Natural killer cell (primary cell): ENCODE results near the gene HOXB1. TPM values are rescaled to one million over a fixed set of nuclear protein-coding genes. Genes with fewer than 3 reads are reported as not detected.

ENCODE experiments used
- ATAC-seq, 3 donors: fragments of 150-1000 bp in 2 of 3; fragments of 200-7000 bp in 1 of 3; cut with Tn5 transposase; 1 replicate in 1 of 3; 2 replicates in 2 of 3; pipeline ENCODE4 v1.10.0; 2021; ENCODE audit warnings: mild to moderate bottlenecking in 2 of 3, moderate library complexity in 2 of 3
- DNase-seq, 2 donors: peaks; one replicate each; pipeline versions ENCODE4 v3.0.0 to v3.0.0-alpha.2; 2013 to 2021; ENCODE audit warnings: mixed read lengths in 1 of 2
- H3K27ac ChIP-seq: one replicate; pipeline ENCODE4 v1.5.1; 2013; ENCODE audit warnings: mild to moderate bottlenecking, low read length
- H3K27me3 ChIP-seq: one replicate; pipeline ENCODE4 v1.6.1; 2013; ENCODE audit warnings: low read length; ENCODE audit not compliant: control insufficient read depth, insufficient read depth
- H3K36me3 ChIP-seq: one replicate; pipeline ENCODE4 v1.6.1; 2013; ENCODE audit warnings: low read length; ENCODE audit not compliant: control insufficient read depth, insufficient read depth
- H3K4me1 ChIP-seq: one replicate; pipeline ENCODE4 v1.6.1; 2013; ENCODE audit warnings: low read length; ENCODE audit not compliant: control insufficient read depth, insufficient read depth
- H3K4me3 ChIP-seq: one replicate; pipeline ENCODE4 v1.5.1; 2013; ENCODE audit warnings: low read length
- H3K9me3 ChIP-seq: one replicate; pipeline ENCODE4 v1.6.1; 2013; ENCODE audit warnings: low read length; ENCODE audit not compliant: control insufficient read depth, insufficient read depth
- H3K27ac Mint-ChIP-seq, 2 donors: one replicate each; pipeline ENCODE4 v1.8.0; 2022; ENCODE audit warnings: mild to moderate bottlenecking in 2 of 2, mixed read lengths in 2 of 2, moderate library complexity in 1 of 2
- H3K27me3 Mint-ChIP-seq, 2 donors: one replicate each; pipeline ENCODE4 v1.8.0; 2022; ENCODE audit warnings: low read depth in 2 of 2, mixed read lengths in 2 of 2
- H3K36me3 Mint-ChIP-seq: one replicate; pipeline ENCODE4 v1.8.0; 2022; ENCODE audit warnings: mixed read lengths
- H3K4me1 Mint-ChIP-seq, 2 donors: one replicate each; pipeline ENCODE4 v1.8.0; 2022; ENCODE audit warnings: mixed read lengths in 2 of 2
- H3K4me3 Mint-ChIP-seq: one replicate; pipeline ENCODE4 v1.8.0; 2022; ENCODE audit warnings: mild to moderate bottlenecking, moderate library complexity, mixed read lengths
- H3K9me3 Mint-ChIP-seq, 2 donors: one replicate each; pipeline ENCODE4 v1.8.0; 2022; ENCODE audit warnings: mixed read lengths in 2 of 2
- WGBS: methylation state at CpG from one replicate; pipeline ENCODE4 v1.1.7; 2013; ENCODE audit warnings: missing lambda C conversion rate; ENCODE audit not compliant: insufficient coverage; 5-methylcytosine and 5-hydroxymethylcytosine counted together
- intact Hi-C: fragments of 100-400 bp; cut with micrococcal nuclease; formaldehyde crosslinking; loops from one replicate; pipeline ENCODE4 v1.14.2; 2022
- total RNA-seq, 4 donors: library from RNA; stranded (reverse); fragments of 120-200 nt in 1 of 4; gene quantifications; one replicate each; pipeline versions ENCODE4 v1.2.3 to v1.2.4, GENCODE V29; 2013 to 2022
- TF ChIP-seq, protein P1 (sequence below): fragments of 200-600 bp; IDR thresholded peaks from one replicate; pipeline ENCODE4 v1.8.0; 2022; ENCODE audit warnings: antibody characterized with exemption

HOXB1 gene
- total RNA-seq, 3 donors from 2014 or later (not counting 1 experiment from before 2014, with no cell fraction given): not detected

DNA sequence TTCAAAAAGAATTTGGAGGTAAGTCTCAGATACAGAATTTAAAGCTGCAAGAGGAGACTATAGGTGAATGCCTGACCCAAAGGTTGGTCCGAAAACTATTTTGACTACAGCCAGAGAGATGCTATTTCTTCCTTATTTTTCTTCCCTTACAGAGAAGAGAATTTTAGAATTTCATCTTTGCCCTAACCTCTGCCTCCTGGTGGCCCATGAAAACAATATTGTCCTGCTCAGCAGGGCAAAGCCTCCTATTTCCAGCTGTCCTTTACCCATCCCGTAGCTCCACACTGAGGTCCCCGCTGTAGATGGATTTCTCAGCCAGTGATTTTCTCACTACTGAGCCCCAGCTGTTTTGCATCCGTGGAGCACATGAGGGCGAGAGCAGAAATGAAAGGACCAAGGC, 24.6 kb downstream of the HOXB1 start:
- DNase-seq (no peak), ATAC-seq (peak in 1 of 3 donors; percentile 9)
- Mint-ChIP-seq H3K27me3 (peaks cover 0 to 6% of the 10 kb centered on the region in 2 donors), H3K27ac (peak overlapping the region; percentile 72 to 80), H3K36me3 (no peaks in the 10 kb centered on the region), H3K4me3 (no peak overlapping the region), H3K9me3 (no peaks in the 10 kb centered on the region), H3K4me1 (peaks cover 19 to 21% of the 10 kb centered on the region in 2 donors)
- H3K4me1 ChIP-seq: peaks cover 4% of the 10 kb centered on the region
- no peaks in the 10 kb centered on the region for H3K36me3 ChIP-seq
- no peaks in the 10 kb centered on the region for H3K9me3 ChIP-seq
- TF ChIP-seq, protein P1, sequence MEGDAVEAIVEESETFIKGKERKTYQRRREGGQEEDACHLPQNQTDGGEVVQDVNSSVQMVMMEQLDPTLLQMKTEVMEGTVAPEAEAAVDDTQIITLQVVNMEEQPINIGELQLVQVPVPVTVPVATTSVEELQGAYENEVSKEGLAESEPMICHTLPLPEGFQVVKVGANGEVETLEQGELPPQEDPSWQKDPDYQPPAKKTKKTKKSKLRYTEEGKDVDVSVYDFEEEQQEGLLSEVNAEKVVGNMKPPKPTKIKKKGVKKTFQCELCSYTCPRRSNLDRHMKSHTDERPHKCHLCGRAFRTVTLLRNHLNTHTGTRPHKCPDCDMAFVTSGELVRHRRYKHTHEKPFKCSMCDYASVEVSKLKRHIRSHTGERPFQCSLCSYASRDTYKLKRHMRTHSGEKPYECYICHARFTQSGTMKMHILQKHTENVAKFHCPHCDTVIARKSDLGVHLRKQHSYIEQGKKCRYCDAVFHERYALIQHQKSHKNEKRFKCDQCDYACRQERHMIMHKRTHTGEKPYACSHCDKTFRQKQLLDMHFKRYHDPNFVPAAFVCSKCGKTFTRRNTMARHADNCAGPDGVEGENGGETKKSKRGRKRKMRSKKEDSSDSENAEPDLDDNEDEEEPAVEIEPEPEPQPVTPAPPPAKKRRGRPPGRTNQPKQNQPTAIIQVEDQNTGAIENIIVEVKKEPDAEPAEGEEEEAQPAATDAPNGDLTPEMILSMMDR: no peak
- 94% methylated on average over 5 of the region's 5 CpGs for WGBS
- intact Hi-C loops: no loop called here
- no peaks in the 10 kb centered on the region for H3K27me3 ChIP-seq
- no peak overlapping the region for H3K4me3 ChIP-seq
- H3K27ac ChIP-seq: peak overlapping the region; percentile 4

DNA sequence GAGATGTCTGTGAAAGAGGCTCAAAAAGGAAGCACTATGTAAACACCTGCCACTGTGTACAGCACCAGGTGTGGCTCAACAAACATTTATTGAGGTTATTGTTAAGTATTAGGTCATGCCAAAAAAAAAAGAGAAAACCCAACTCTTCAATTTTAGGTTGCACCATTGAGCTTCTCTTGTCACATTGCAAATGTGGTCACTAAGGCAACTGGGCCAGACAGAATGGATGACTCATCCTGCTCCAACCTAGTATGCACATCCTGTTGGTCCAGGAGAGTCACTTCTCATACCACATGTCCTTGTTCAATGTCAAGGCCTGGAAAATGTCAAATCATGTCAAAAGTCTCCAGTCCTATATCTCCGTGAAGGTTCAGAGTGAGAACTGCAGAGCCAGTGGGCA, 25.0 kb downstream of the HOXB1 start:
- TF ChIP-seq, protein P1: no peak
- Mint-ChIP-seq H3K4me1 (peaks cover 16 to 18% of the 10 kb centered on the region in 2 donors), H3K36me3 (no peaks in the 10 kb centered on the region), H3K4me3 (no peak overlapping the region), H3K27me3 (peaks cover 0 to 6% of the 10 kb centered on the region in 2 donors), H3K9me3 (no peaks in the 10 kb centered on the region), H3K27ac (peak overlapping the region; percentile 72 to 80)
- Histone ChIP-seq H3K27ac (peak overlapping the region; percentile 69), H3K9me3 (no peaks in the 10 kb centered on the region), H3K4me1 (peaks cover 4% of the 10 kb centered on the region), H3K36me3 (no peaks in the 10 kb centered on the region), H3K4me3 (no peak overlapping the region), H3K27me3 (no peaks in the 10 kb centered on the region)
- DNase-seq (peak; percentile 35 to 76), ATAC-seq (peak; percentile 90 to 98 (median 94))
- WGBS: 60% methylated on average over 1 of the region's 1 CpG
- intact Hi-C loops: no loop called here

DNA sequence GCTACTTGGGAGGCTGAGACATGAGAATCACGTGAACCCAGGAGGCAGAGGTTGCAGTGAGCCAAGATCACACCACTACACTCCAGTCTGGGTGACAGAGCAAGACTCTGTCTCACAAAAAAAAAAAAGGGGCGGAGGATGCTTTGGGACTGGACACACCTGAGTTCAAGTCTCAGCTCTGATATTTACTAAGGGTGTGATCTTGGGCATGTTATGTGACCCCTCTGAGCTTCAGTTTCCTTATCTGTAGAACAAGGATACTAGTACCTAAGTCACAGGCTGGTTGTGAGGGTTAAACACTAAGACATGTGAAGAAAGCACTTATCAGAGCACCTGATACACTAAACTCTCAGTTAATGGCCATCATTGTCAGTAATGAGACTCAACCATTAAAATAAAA, 25.9 kb downstream of the HOXB1 start:
- Histone ChIP-seq H3K36me3 (no peaks in the 10 kb centered on the region), H3K27me3 (no peaks in the 10 kb centered on the region), H3K9me3 (no peaks in the 10 kb centered on the region), H3K27ac (no peak overlapping the region), H3K4me3 (no peak overlapping the region), H3K4me1 (peaks cover 4% of the 10 kb centered on the region)
- DNase-seq: no peak
- H3K9me3 Mint-ChIP-seq: no peaks in the 10 kb centered on the region
- no peaks in the 10 kb centered on the region for H3K36me3 Mint-ChIP-seq
- peaks cover 13 to 14% of the 10 kb centered on the region in 2 donors for H3K4me1 Mint-ChIP-seq
- WGBS: 93% methylated on average over 2 of the region's 2 CpGs
- no peak for ATAC-seq
- TF ChIP-seq, protein P1: no peak
- peaks cover 0 to 6% of the 10 kb centered on the region in 2 donors for H3K27me3 Mint-ChIP-seq
- no peak overlapping the region for H3K4me3 Mint-ChIP-seq
- H3K27ac Mint-ChIP-seq: peak overlapping the region in 1 of 2 donors; percentile 80
- intact Hi-C loops: no loop called here

DNA sequence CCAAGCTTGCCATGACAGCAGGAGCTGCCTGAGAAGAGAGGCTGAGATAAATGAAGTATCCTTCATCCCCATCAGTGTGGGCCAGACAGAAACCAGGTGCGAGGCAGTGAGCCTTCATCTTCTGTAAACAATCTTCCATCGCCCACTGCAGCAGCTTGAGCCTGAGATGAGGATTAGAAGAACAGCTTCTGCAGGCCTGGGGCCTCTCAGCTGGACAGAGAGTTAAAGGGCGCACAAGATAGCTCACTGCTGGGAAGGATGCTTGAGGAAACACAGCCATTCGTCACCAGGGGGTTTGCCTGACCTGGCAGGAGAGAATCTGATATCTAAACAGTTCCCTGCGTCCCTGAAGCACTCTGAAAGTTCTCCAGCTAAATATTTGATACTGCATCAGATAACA, 27.1 kb downstream of the HOXB1 start:
- Mint-ChIP-seq H3K36me3 (no peaks in the 10 kb centered on the region), H3K9me3 (no peaks in the 10 kb centered on the region), H3K27ac (peak overlapping the region in 1 of 2 donors; percentile 68), H3K4me1 (peaks cover 13 to 14% of the 10 kb centered on the region in 2 donors), H3K4me3 (no peak overlapping the region), H3K27me3 (peaks cover 0 to 5% of the 10 kb centered on the region in 2 donors)
- Histone ChIP-seq H3K4me3 (no peak overlapping the region), H3K4me1 (peaks cover 4% of the 10 kb centered on the region), H3K27me3 (no peaks in the 10 kb centered on the region), H3K9me3 (no peaks in the 10 kb centered on the region), H3K36me3 (no peaks in the 10 kb centered on the region), H3K27ac (no peak overlapping the region)
- no peak for ATAC-seq
- DNase-seq: no peak
- intact Hi-C loops: no loop called here
- TF ChIP-seq, protein P1: no peak
- WGBS: 93% methylated on average over 5 of the region's 5 CpGs
